ENCODE measurements around the gene APOL3. TPM values are rescaled to one million over a fixed set of nuclear protein-coding genes. Genes with fewer than 3 reads are reported as not detected.
"Not testable (repeated sequence)": the region's sequence is repeated elsewhere in the genome, so short reads cannot be mapped to it uniquely, and the experiment has no call there.

The APOL3 gene
- total and polyA plus RNA-seq, 2 of the 13 experiments (the other 11 are each of a cell fraction or from before 2014, with no cell fraction given): 3.8 to 5.4 TPM

GRCh38 chr22:36210224-36210623, 49.7 kb upstream of the APOL3 start (continued):
- TF ChIP-seq ZMAT5 (CRISPR knock-in tag; IDR thresholded peaks at IDR 0.05; ENCODE audit: borderline replicate concordance, low read depth): no peak
- no peak for TF ChIP-seq ISL2 (CRISPR knock-in tag; IDR thresholded peaks at IDR 0.05)

GRCh38 chr22:36209488-36209908, 48.9 kb upstream of the APOL3 start:
- WGBS (ENCODE audit: low lambda C conversion rate): 36% methylated on average over 5 of the region's 5 CpGs
- H3K9ac ChIP-seq (ENCODE audit: insufficient read depth, low read depth, low read length); H2AFZ ChIP-seq (ENCODE audit: low read length); intact Hi-C loops (cut with micrococcal nuclease; ENCODE audit: unreplicated experiment); H3K36me3 ChIP-seq (replicated peaks in 1 of 2; ENCODE audit: control insufficient read depth in 1 of 2, insufficient read depth in 2 of 2, low read length in 2 of 2); H3K4me3 ChIP-seq (replicated peaks in 1 of 3; ENCODE audit: insufficient read depth in 1 of 3, low read depth in 2 of 3, low read length in 3 of 3); BruUV-seq (replicated peaks); ATAC-seq; FAIRE-seq; H3K79me2 ChIP-seq (ENCODE audit: insufficient read depth, low read length); H3K27me3 ChIP-seq (ENCODE audit: control insufficient read depth in 1 of 2, insufficient read depth in 2 of 2, low read length in 2 of 2); CTCF ChIA-PET (ENCODE audit: low intra/inter-chr PET ratio, low total read pairs); DNase-seq (ENCODE audit: low spot score); H3K9me3 ChIP-seq (ENCODE audit: low read length); H4K20me1 ChIP-seq (ENCODE audit: insufficient read depth, low read length); in situ Hi-C loops (cut with HindIII; ENCODE audit: extremely low pct_ligation_motif_present, low pct_unique_long_range_greater_than_20kb); H3K27ac ChIP-seq (ENCODE audit: extremely low read length, insufficient read depth, low read length); TF ChIP-seq SOX6 (IDR thresholded peaks at IDR 0.05); HNF4G (CRISPR knock-in tag; IDR thresholded peaks at IDR 0.05; ENCODE audit: borderline replicate concordance, low read depth); SOX13 (IDR thresholded peaks at IDR 0.05); FOXP1 (IDR thresholded peaks at IDR 0.05): not testable (repeated sequence)
- H3K4me2 ChIP-seq (ENCODE audit: low read depth, low read length): peak overlapping the region; percentile 13; the same call in 1 of the 2 replicates
- H3K4me1 ChIP-seq (ENCODE audit: insufficient read depth, low read length): peaks cover 98% of the 10 kb centered on the region
- POLR2A ChIA-PET: interaction anchor here (1.0 kb wide), 1 partner anchor 53 kb away, joined by 3 read pairs; no protein-coding TSS in a partner anchor
- TF ChIP-seq SOX6 (CRISPR knock-in tag; IDR thresholded peaks at IDR 0.05) (peak; percentile 29; the same call in 1 of the 2 replicates), NCOR1 (IDR thresholded peaks at IDR 0.05; ENCODE audit: borderline replicate concordance, low read length) (peak; percentile 66; the same call in 1 of the 2 replicates), PAXIP1 (CRISPR knock-in tag; conservative IDR thresholded peaks at IDR 0.05) (peak; percentile 35; the same call in 1 of the 2 replicates), HNF4G (IDR thresholded peaks at IDR 0.05; ENCODE audit: borderline replicate concordance, low read depth, low read length) (0 out of 2 replicates have a peak, but pooled peaks have one; percentile 63), SOX13 (CRISPR knock-in tag; conservative IDR thresholded peaks at IDR 0.05 in 1 of 2, IDR thresholded peaks at IDR 0.05 in 1 of 2) (peak in 1 of 2 experiments; percentile 22; a peak in 1 of 4 replicates), SOX5 (CRISPR knock-in tag; IDR thresholded peaks at IDR 0.05; ENCODE audit: borderline replicate concordance) (peak; percentile 37; the same call in 1 of the 2 replicates), ARID5B (CRISPR knock-in tag; IDR thresholded peaks at IDR 0.05) (peak; percentile 46), HNF4A (CRISPR knock-in tag; IDR thresholded peaks at IDR 0.05) (peak; percentile 59), FOXP1 (CRISPR knock-in tag; IDR thresholded peaks at IDR 0.05) (0 out of 2 replicates have a peak, but pooled peaks have one; percentile 20)

Data from HepG2 (cell line).